GM12878 (cell line): ENCODE data around the gene DAO. TPM values are rescaled to one million over a fixed set of nuclear protein-coding genes. Genes with fewer than 3 reads are reported as not detected.

Experiments used
- ATAC-seq: fragments of 200-7000 bp; cut with Tn5 transposase; 3 replicates; pipeline ENCODE4 v1.9.1; 2020; ENCODE audit warnings: mild to moderate bottlenecking, moderate library complexity
- BruUV-seq: library from RNA; stranded (reverse); fragments of 400-500 nt; replicated peaks from 2 replicates; lab custom pipeline; 2021; lab: Mats Ljungman, UMichigan
- CTCF ChIA-PET: fragments of 300-600 bp; sonication (Branson Sonifier 250); formaldehyde crosslinking; extraction: SDS; loops from one replicate; lab custom pipeline; 2021; ENCODE audit warnings: inconsistent platforms; lab: Yijun Ruan, JAX
- POLR2A ChIA-PET: fragments of 350-600 bp; formaldehyde crosslinking; extraction: SDS; loops from one replicate; lab custom pipeline; 2021; ENCODE audit warnings: inconsistent platforms; lab: Charles Lee
- RAD21 ChIA-PET: fragments of 300-600 bp; sonication (Branson Sonifier 250); formaldehyde crosslinking; loops from one replicate; lab custom pipeline; 2023; ENCODE audit warnings: antibody characterized with exemption; ENCODE audit not compliant: unreplicated experiment; lab: Charles Lee
- SMC1A ChIA-PET: fragments of 300-600 bp; sonication (Branson Sonifier 250); formaldehyde crosslinking; loops from one replicate; lab custom pipeline; 2023; ENCODE audit not compliant: unreplicated experiment, uncharacterized antibody; lab: Charles Lee
- DNase-seq: peaks from one replicate; pipeline ENCODE4 v3.0.0-alpha.2; 2011; ENCODE audit warnings: low read depth, low spot score
- FAIRE-seq: peaks from 3 replicates; lab custom pipeline; 2011; peaks lifted over from hg19 to GRCh38; lab: Jason Lieb, UNC
- H2AFZ ChIP-seq: 2 replicates; pipeline ENCODE4 v1.6.0; 2011; ENCODE audit warnings: low read depth, low read length, control low read depth; ENCODE audit not compliant: control insufficient read depth
- H3K27ac ChIP-seq: 2 replicates; pipeline ENCODE4 v1.5.1; 2011; ENCODE audit warnings: control low read depth; ENCODE audit not compliant: control insufficient read depth, insufficient read depth
- H3K27me3 ChIP-seq, 2 experiments: replicated peaks in 1 of 2; 2 replicates each; pipeline versions ENCODE4 v1.6.0 to v1.6.1; 2011; ENCODE audit warnings: low read length in 1 of 2; ENCODE audit not compliant: control insufficient read depth in 2 of 2, insufficient read depth in 2 of 2
- H3K36me3 ChIP-seq, 2 experiments: 2 replicates each; pipeline ENCODE4 v1.5.1; 2011; ENCODE audit warnings: low read length in 1 of 2; ENCODE audit not compliant: control insufficient read depth in 2 of 2, insufficient read depth in 2 of 2
- H3K4me1 ChIP-seq: 2 replicates; pipeline ENCODE4 v1.6.1; 2011; ENCODE audit warnings: mild to moderate bottlenecking, low read length, moderate library complexity, mixed read lengths; ENCODE audit not compliant: control insufficient read depth, insufficient read depth
- H3K4me2 ChIP-seq: 2 replicates; pipeline ENCODE4 v1.6.0; 2011; ENCODE audit warnings: control low read depth; ENCODE audit not compliant: control insufficient read depth, insufficient read depth
- H3K4me3 ChIP-seq: fragments of 200-600 bp; sonication (generic); 2 replicates; pipeline ENCODE4 v1.5.1; 2016
- H3K79me2 ChIP-seq: 2 replicates; pipeline ENCODE4 v1.6.0; 2011; ENCODE audit warnings: low read length; ENCODE audit not compliant: control insufficient read depth, insufficient read depth
- H3K9ac ChIP-seq: 2 replicates; pipeline ENCODE4 v1.8.0; 2011; ENCODE audit warnings: low read length, control low read depth, mixed read lengths; ENCODE audit not compliant: control insufficient read depth, insufficient read depth
- H3K9me3 ChIP-seq: replicated peaks from 3 replicates; pipeline ENCODE4 v1.5.1; 2011; ENCODE audit warnings: mild to moderate bottlenecking, low read length; ENCODE audit not compliant: control insufficient read depth, insufficient read depth
- H4K20me1 ChIP-seq: 2 replicates; pipeline ENCODE4 v1.6.0; 2011; ENCODE audit not compliant: control insufficient read depth, insufficient read depth
- CREB1 ChIP-seq: IDR thresholded peaks from 2 replicates; pipeline ENCODE4 v1.6.1; 2012; ENCODE audit warnings: low read depth, mild to moderate bottlenecking, inconsistent platforms
- DPF2 ChIP-seq: fragments of 450-650 bp; IDR thresholded peaks from 2 replicates; pipeline ENCODE4 v1.6.1; 2017; ENCODE audit warnings: mild to moderate bottlenecking
- ETV6 ChIP-seq, 2 experiments: fragments of 450-650 bp in 1 of 2; IDR thresholded peaks in 1 of 2; conservative IDR thresholded peaks in 1 of 2; 2 replicates each; pipeline ENCODE4 v1.6.1; 2014; ENCODE audit warnings: antibody characterized with exemption in 1 of 2, borderline replicate concordance in 1 of 2, low read depth in 1 of 2, mild to moderate bottlenecking in 1 of 2, moderate library complexity in 1 of 2
- IRF5 ChIP-seq: fragments of 450-650 bp; IDR thresholded peaks from 2 replicates; pipeline ENCODE4 v1.6.1; 2017; ENCODE audit warnings: borderline replicate concordance
- NFIC ChIP-seq: IDR thresholded peaks from 2 replicates; pipeline ENCODE4 v1.6.1; 2012; ENCODE audit warnings: low read depth, mild to moderate bottlenecking, inconsistent platforms, low read length, moderate library complexity
- NR2C2 ChIP-seq: IDR thresholded peaks from 2 replicates; pipeline ENCODE4 v1.6.1; 2011; ENCODE audit warnings: borderline replicate concordance, low read depth; ENCODE audit not compliant: control insufficient read depth, insufficient read length
- POLR2AphosphoS2 ChIP-seq: IDR thresholded peaks from 2 replicates; pipeline ENCODE4 v1.6.1; 2011; ENCODE audit warnings: low read depth, mild to moderate bottlenecking, low read length, improper control_type of control experiment, moderate library complexity
- POU2F2 ChIP-seq: IDR thresholded peaks from 3 replicates; pipeline ENCODE4 v1.6.1; 2011; ENCODE audit warnings: low read depth, mild to moderate bottlenecking, low read length, borderline replicate concordance
- SIN3A ChIP-seq: IDR thresholded peaks from 2 replicates; pipeline ENCODE4 v1.6.1; 2012; ENCODE audit warnings: low read depth, low read length, improper control_type of control experiment
- SMAD1 ChIP-seq: fragments of 450-650 bp; IDR thresholded peaks from 2 replicates; pipeline ENCODE4 v1.6.1; 2018; ENCODE audit warnings: mild to moderate bottlenecking, low read depth; ENCODE audit not compliant: partially characterized antibody
- SREBF2 ChIP-seq: IDR thresholded peaks from 2 replicates; pipeline ENCODE4 v1.6.1; 2012; ENCODE audit warnings: mild to moderate bottlenecking, low read length
- ZNF274 ChIP-seq: IDR thresholded peaks from one replicate; pipeline ENCODE4 v1.8.0; 2011; ENCODE audit not compliant: insufficient read length, insufficient read depth
- WGBS: methylation state at CpG from one replicate; pipeline ENCODE4 v1.1.6; 2016; ENCODE audit warnings: low lambda C conversion rate; ENCODE audit not compliant: insufficient replicate concordance, insufficient coverage; ENCODE audit errors: missing lambda C conversion rate; 5-methylcytosine and 5-hydroxymethylcytosine counted together
- in situ Hi-C: fragments of 300-500 bp; cut with MboI; formaldehyde crosslinking; loops from 9 replicates; pipeline ENCODE4 v1.14.3; 2018; ENCODE audit warnings: mixed read lengths
- intact Hi-C: fragments of 100-400 bp; cut with micrococcal nuclease; formaldehyde crosslinking; loops from one replicate; pipeline ENCODE4 v1.14.2; 2022; ENCODE audit not compliant: unreplicated experiment
- polyA plus RNA-seq, 11 experiments: library from polyadenylated mRNA; depleted of rRNA in 4 of 11; unstranded in 6 of 11; stranded (reverse) in 5 of 11; fragments of >200 nt; fragmentation: Nextera tagmentation in 4 of 11; fragmentation: Illumina TruSeq in 1 of 11; extraction: Ambion mirVana in 4 of 11; extraction: Trizol in 1 of 11; gene quantifications; 1 replicate in 1 of 11; 2 replicates in 10 of 11; pipeline versions ENCODE4 v1.2.1 to v1.2.3, GENCODE V29; 2011 to 2016; ENCODE audit warnings: inconsistent platforms in 2 of 11, missing spikeins in 2 of 11, low read depth in 1 of 11
- total RNA-seq, 4 experiments: library from RNA; depleted of rRNA in 3 of 4; stranded (reverse); fragments of >200 nt in 3 of 4; fragmentation: Illumina TruSeq in 1 of 4; extraction: Trizol in 1 of 4; gene quantifications; 2 replicates each; pipeline versions ENCODE4 v1.2.1 to v1.2.3, GENCODE V29; 2013 to 2021
- TF ChIP-seq, protein P1 (sequence below): fragments of 150-350 bp; IDR thresholded peaks from 2 replicates; pipeline ENCODE4 v1.6.1; 2014; ENCODE audit warnings: mild to moderate bottlenecking, low read depth, low read length
- TF ChIP-seq, protein P2 (sequence below): IDR thresholded peaks from 2 replicates; pipeline ENCODE4 v1.6.1; 2012; ENCODE audit warnings: low read depth, low read length, improper control_type of control experiment

Gene DAO
- total and polyA plus RNA-seq, 10 of the 15 experiments (the other 5 are each of a cell fraction or from before 2014, with no cell fraction given) = 0.15 TPM; not detected in 9

DNA sequence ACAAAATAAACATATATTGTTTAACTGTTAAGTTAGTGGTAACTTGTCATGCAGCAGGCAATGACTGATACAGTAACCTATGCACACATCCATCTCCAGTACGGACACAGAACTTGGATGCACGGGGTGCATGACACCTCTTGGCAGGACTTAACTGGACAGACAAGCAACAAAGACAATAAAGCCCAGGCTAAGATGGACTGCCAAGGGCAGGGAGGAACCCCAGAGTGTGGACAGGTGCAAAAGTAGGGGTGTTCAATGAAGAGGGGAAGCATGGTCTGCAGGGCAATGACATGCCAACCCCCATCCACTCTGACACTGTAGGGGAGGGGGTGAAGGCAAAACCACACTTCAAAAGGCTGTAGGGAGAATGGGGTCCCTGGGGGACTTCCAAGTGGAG, 34.2 kb upstream of the DAO start:
- Histone ChIP-seq H3K36me3 (peaks cover 7 to 24% of the 10 kb centered on the region in 2 experiments; a peak in 3 of 4 replicates), H3K4me1 (peaks cover 3% of the 10 kb centered on the region), H2AFZ (no peak overlapping the region)
- CTCF ChIA-PET = no interaction called here
- SMC1A ChIA-PET = interaction anchor here (0.9 kb wide), 1 partner anchor 20 kb away, joined by 4 read pairs; no protein-coding TSS in a partner anchor
- POLR2A ChIA-PET = interaction anchor here (0.7 kb wide), 1 partner anchor 112 kb away, joined by 5 read pairs; no protein-coding TSS in a partner anchor
- TF ChIP-seq DPF2 = no peak
- no peak for TF ChIP-seq CREB1
- no peak for TF ChIP-seq NR2C2
- TF ChIP-seq POU2F2 = no peak
- TF ChIP-seq POLR2AphosphoS2 = no peak
- TF ChIP-seq, all 136 proteins: peak for 0
- no peak overlapping the region for H3K27ac ChIP-seq
- in situ Hi-C loops (no loop called here), intact Hi-C loops (no loop called here)
- H3K27me3 ChIP-seq = no peaks in the 10 kb centered on the region
- no TSS peak for BruUV-seq
- peaks cover 16% of the 10 kb centered on the region for H3K79me2 ChIP-seq
- no peaks in the 10 kb centered on the region for H4K20me1 ChIP-seq
- RAD21 ChIA-PET = no interaction called here
- FAIRE-seq = no peak
- no peaks in the 10 kb centered on the region; the same call in 2 of the 3 replicates for H3K9me3 ChIP-seq
- DNase-seq = no peak
- no peak overlapping the region for H3K4me2 ChIP-seq
- no peak for ATAC-seq
- WGBS = 100% methylated on average over 2 of the region's 2 CpGs
- H3K9ac ChIP-seq = no peak overlapping the region
- no peak overlapping the region for H3K4me3 ChIP-seq

GRCh38 chr12:108846290-108846701, 33.6 kb upstream of the DAO start:
- H3K4me3 ChIP-seq = no peak overlapping the region
- H3K36me3 ChIP-seq = peaks cover 7 to 24% of the 10 kb centered on the region in 2 experiments; a peak in 3 of 4 replicates
- no peaks in the 10 kb centered on the region; the same call in 2 of the 3 replicates for H3K9me3 ChIP-seq
- H3K4me1 ChIP-seq = peaks cover 9% of the 10 kb centered on the region
- H3K9ac ChIP-seq = no peak overlapping the region
- no peak for DNase-seq
- no peak overlapping the region for H3K4me2 ChIP-seq
- no peak overlapping the region for H3K27ac ChIP-seq
- H4K20me1 ChIP-seq = no peaks in the 10 kb centered on the region
- intact Hi-C loops (no loop called here), in situ Hi-C loops (no loop called here)
- ChIA-PET RAD21 (no interaction called here), POLR2A (no interaction called here), CTCF (interaction anchor here (1.0 kb wide), 1 partner anchor 24 kb away, joined by 3 read pairs; no protein-coding TSS in a partner anchor), SMC1A (interaction anchor here (0.9 kb wide), 1 partner anchor 20 kb away, joined by 4 read pairs; no protein-coding TSS in a partner anchor)
- H3K79me2 ChIP-seq = peaks cover 18% of the 10 kb centered on the region
- no peaks in the 10 kb centered on the region for H3K27me3 ChIP-seq
- H2AFZ ChIP-seq = no peak overlapping the region
- BruUV-seq = TSS peak; percentile 4
- no peak for ATAC-seq
- no peak for FAIRE-seq
- 97% methylated on average over 5 of the region's 5 CpGs for WGBS
- no peak for TF ChIP-seq POLR2AphosphoS2
- no peak for TF ChIP-seq SMAD1
- TF ChIP-seq, protein P1, sequence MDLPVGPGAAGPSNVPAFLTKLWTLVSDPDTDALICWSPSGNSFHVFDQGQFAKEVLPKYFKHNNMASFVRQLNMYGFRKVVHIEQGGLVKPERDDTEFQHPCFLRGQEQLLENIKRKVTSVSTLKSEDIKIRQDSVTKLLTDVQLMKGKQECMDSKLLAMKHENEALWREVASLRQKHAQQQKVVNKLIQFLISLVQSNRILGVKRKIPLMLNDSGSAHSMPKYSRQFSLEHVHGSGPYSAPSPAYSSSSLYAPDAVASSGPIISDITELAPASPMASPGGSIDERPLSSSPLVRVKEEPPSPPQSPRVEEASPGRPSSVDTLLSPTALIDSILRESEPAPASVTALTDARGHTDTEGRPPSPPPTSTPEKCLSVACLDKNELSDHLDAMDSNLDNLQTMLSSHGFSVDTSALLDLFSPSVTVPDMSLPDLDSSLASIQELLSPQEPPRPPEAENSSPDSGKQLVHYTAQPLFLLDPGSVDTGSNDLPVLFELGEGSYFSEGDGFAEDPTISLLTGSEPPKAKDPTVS = no peak
- TF ChIP-seq SIN3A = no peak
- no peak for TF ChIP-seq NFIC
- TF ChIP-seq, protein P2, sequence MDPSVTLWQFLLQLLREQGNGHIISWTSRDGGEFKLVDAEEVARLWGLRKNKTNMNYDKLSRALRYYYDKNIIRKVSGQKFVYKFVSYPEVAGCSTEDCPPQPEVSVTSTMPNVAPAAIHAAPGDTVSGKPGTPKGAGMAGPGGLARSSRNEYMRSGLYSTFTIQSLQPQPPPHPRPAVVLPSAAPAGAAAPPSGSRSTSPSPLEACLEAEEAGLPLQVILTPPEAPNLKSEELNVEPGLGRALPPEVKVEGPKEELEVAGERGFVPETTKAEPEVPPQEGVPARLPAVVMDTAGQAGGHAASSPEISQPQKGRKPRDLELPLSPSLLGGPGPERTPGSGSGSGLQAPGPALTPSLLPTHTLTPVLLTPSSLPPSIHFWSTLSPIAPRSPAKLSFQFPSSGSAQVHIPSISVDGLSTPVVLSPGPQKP = no peak
- no peak for TF ChIP-seq ETV6 (conservative IDR thresholded peaks at IDR 0.05 in 1 of 2, IDR thresholded peaks at IDR 0.05 in 1 of 2; ENCODE audit: borderline replicate concordance in 1 of 2, low read depth in 1 of 2)
- TF ChIP-seq ZNF274 = no peak
- TF ChIP-seq SREBF2 = no peak
- no peak for TF ChIP-seq IRF5
